HEK293 (cell line): ENCODE measurements around the gene MT1A.

ENCODE experiments used
- BCL11A ChIP-seq: fragments of 450-650 bp; formaldehyde crosslinking; IDR thresholded peaks from 2 replicates; pipeline ENCODE4 v1.5.1; 2016; ENCODE audit warnings: low read depth, missing biosample characterization, missing genetic modification characterization
- KLF1 ChIP-seq: fragments of 450-650 bp; formaldehyde crosslinking; IDR thresholded peaks from 2 replicates; pipeline ENCODE4 v1.5.1; 2016; ENCODE audit warnings: missing biosample characterization, missing genetic modification characterization
- MYNN ChIP-seq: fragments of 450-650 bp; formaldehyde crosslinking; IDR thresholded peaks from 2 replicates; pipeline ENCODE4 v1.5.1; 2016; ENCODE audit warnings: missing biosample characterization, missing genetic modification characterization, borderline replicate concordance
- TCF7L2 ChIP-seq: IDR thresholded peaks from 2 replicates; pipeline ENCODE4 v1.6.1; 2011; ENCODE audit warnings: low read depth, mild to moderate bottlenecking, inconsistent platforms, low read length, moderate library complexity, borderline replicate concordance
- YY1 ChIP-seq: fragments of 450-650 bp; formaldehyde crosslinking; IDR thresholded peaks from 2 replicates; pipeline ENCODE4 v1.5.1; 2018; ENCODE audit warnings: missing biosample characterization, missing genetic modification characterization
- YY2 ChIP-seq: fragments of 450-650 bp; formaldehyde crosslinking; IDR thresholded peaks from 2 replicates; pipeline ENCODE4 v1.5.1; 2016; ENCODE audit warnings: missing biosample characterization, missing genetic modification characterization
- ZNF530 ChIP-seq: fragments of 450-650 bp; formaldehyde crosslinking; IDR thresholded peaks from 2 replicates; pipeline ENCODE4 v1.5.1; 2016; ENCODE audit warnings: low read depth, missing biosample characterization, missing genetic modification characterization
- TF ChIP-seq, protein P1 (sequence below): fragments of 450-650 bp; formaldehyde crosslinking; IDR thresholded peaks from 2 replicates; pipeline ENCODE4 v1.5.1; 2016; ENCODE audit warnings: missing biosample characterization, missing genetic modification characterization
- TF ChIP-seq, protein P2 (sequence below): fragments of 450-650 bp; formaldehyde crosslinking; optimal IDR thresholded peaks from 2 replicates; pipeline ENCODE3; 2016; ENCODE audit warnings: missing biosample characterization, mild to moderate bottlenecking, missing genetic modification characterization
- TF ChIP-seq, protein P3 (sequence below): fragments of 450-650 bp; formaldehyde crosslinking; IDR thresholded peaks from 2 replicates; pipeline ENCODE4 v1.5.1; 2016; ENCODE audit warnings: missing biosample characterization, missing genetic modification characterization

DNA sequence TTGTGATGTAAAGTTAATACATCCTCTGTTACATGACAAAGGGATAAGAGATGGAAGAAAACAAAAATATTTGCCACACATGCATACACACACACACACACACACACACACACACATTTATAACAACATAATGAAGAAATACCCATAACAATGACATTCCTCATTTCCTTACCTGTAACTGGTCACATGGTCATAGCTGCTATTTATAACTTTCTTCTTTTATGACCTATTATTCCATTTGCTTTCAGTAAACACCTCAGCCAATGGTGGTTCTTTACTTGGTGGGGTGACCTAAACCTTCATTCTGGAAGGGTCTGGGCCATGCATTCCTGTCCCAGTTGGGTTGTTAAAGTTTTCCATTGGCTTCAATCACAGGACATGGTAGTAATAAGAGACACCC lies 24.8 kb upstream of the MT1A start:
- TF ChIP-seq, protein P1, sequence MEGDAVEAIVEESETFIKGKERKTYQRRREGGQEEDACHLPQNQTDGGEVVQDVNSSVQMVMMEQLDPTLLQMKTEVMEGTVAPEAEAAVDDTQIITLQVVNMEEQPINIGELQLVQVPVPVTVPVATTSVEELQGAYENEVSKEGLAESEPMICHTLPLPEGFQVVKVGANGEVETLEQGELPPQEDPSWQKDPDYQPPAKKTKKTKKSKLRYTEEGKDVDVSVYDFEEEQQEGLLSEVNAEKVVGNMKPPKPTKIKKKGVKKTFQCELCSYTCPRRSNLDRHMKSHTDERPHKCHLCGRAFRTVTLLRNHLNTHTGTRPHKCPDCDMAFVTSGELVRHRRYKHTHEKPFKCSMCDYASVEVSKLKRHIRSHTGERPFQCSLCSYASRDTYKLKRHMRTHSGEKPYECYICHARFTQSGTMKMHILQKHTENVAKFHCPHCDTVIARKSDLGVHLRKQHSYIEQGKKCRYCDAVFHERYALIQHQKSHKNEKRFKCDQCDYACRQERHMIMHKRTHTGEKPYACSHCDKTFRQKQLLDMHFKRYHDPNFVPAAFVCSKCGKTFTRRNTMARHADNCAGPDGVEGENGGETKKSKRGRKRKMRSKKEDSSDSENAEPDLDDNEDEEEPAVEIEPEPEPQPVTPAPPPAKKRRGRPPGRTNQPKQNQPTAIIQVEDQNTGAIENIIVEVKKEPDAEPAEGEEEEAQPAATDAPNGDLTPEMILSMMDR (tag by site-specific recombination): no peak
- TF ChIP-seq, protein P2, sequence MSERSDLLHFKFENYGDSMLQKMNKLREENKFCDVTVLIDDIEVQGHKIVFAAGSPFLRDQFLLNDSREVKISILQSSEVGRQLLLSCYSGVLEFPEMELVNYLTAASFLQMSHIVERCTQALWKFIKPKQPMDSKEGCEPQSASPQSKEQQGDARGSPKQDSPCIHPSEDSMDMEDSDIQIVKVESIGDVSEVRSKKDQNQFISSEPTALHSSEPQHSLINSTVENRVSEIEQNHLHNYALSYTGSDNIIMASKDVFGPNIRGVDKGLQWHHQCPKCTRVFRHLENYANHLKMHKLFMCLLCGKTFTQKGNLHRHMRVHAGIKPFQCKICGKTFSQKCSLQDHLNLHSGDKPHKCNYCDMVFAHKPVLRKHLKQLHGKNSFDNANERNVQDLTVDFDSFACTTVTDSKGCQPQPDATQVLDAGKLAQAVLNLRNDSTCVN (tag by site-specific recombination): no peak
- TF ChIP-seq YY2 (tag by site-specific recombination) (no peak), MYNN (no peak), TCF7L2 (no peak), ZNF530 (tag by site-specific recombination) (no peak), YY1 (tag by site-specific recombination) (no peak), BCL11A (tag by site-specific recombination) (no peak), KLF1 (no peak)
- TF ChIP-seq, protein P3, sequence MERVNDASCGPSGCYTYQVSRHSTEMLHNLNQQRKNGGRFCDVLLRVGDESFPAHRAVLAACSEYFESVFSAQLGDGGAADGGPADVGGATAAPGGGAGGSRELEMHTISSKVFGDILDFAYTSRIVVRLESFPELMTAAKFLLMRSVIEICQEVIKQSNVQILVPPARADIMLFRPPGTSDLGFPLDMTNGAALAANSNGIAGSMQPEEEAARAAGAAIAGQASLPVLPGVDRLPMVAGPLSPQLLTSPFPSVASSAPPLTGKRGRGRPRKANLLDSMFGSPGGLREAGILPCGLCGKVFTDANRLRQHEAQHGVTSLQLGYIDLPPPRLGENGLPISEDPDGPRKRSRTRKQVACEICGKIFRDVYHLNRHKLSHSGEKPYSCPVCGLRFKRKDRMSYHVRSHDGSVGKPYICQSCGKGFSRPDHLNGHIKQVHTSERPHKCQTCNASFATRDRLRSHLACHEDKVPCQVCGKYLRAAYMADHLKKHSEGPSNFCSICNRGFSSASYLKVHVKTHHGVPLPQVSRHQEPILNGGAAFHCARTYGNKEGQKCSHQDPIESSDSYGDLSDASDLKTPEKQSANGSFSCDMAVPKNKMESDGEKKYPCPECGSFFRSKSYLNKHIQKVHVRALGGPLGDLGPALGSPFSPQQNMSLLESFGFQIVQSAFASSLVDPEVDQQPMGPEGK: no peak
